ENCODE data around the gene KRT25.

KRT25 gene, protein sequence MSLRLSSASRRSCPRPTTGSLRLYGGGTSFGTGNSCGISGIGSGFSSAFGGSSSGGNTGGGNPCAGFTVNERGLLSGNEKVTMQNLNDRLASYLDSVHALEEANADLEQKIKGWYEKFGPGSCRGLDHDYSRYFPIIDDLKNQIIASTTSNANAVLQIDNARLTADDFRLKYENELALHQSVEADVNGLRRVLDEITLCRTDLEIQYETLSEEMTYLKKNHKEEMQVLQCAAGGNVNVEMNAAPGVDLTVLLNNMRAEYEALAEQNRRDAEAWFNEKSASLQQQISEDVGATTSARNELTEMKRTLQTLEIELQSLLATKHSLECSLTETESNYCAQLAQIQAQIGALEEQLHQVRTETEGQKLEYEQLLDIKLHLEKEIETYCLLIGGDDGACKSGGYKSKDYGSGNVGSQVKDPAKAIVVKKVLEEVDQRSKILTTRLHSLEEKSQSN

DNA sequence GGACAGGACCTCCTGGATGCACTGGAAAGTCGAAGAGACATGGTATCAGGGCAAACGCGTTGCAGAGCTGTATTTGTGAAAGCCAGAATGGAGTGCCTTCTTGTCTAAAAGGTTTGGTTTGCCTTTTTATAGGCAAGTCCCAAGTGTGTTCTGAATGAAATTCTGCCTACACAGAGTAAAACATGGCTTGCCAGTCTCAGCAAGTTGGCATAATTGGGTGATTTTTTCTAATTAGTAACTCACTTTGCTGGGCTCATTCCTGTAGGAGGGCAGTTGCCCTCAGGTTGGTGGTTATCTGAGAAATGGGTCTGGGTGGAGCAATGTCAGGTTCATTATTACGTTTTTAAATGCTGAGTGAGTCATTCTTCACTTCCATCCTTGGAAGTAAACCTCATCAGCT lies at the start of gene KRT25:
Gene KRT25 (minus strand): TSS at position 101 of the 400 bp plus-strand sequence. CDS start 60 bp downstream, at position 41.
- ATAC-seq = no peak

DNA sequence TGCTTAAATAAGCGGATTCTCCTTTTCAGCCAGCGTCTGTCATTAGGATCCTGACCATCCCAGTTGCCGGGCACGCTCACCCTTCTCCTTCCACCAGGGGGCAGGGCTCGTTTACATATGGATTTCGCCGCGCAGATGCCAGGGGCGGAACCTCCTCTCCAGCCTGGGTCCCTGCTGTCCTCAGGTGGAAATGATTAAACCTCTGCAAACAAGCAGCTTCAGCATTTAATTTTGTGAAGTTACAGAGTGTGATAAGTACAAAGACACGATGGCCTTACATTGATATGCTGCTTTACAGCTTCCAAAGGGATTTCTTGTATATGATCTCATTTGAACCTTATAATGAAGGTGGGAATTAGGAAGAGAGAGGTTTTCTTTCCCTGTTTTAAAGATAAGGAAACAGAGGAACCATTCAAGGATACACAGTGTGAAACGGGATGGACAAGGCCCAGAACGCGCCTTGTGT lies 48.5 kb upstream of the KRT25 start:
- ATAC-seq = peak; percentile 82 to 88

DNA sequence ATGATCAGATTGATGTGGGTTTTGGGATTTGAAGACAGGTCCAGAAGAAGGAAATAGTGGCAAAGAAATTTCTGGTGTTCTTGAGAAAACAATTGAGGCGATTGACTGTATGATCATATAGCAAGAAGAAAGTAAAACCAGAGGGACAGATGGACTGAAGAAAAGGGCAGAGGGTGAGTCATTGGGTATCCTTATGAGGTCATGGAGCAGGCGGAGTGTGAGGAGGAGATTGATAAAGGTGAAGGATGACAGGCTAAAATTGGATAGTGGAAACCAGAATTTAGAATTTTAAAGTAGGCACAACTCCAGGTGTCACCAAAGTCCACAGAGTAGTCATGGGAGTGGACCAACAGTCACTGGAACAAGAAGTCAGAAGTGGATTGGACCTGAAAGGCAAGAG lies 46.0 kb upstream of the KRT25 start:
- no peak for ATAC-seq

DNA sequence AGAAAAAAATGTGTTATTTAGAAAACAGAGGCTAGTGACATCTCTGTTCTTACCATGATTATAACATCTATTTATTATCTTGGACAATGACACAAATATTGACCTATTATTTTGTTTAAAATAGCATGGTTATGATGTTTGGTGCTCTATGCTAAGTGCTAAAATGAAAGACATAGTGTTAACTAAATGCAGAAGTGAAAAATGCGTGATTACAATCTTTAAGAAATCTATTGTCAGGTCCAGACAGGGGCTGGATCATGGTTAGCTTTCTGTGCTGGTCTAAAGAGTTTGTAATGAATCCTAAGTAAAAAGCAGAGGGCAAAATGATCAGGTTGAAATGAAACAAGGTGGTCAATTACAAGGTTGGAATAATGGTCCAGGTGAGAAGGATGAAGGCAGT lies 45.2 kb upstream of the KRT25 start:
- ATAC-seq = no peak

DNA sequence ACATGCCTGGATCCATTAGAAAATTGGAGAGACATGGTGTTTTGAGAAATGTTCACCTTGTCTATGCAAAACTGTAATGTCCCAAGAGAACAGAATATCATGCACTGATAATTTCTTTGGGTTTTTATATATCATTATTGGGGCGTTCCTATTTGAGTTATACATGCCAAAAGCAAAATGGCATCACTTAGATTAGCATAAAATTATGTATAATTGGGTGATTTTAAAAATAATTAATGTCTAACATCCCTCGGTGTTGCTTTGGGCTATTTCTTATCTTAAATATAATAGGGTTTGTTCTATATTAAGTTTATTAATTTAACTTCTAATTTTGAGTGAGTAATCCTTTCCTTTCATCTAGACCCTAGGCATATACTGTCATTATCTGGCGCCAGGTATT lies 44.7 kb upstream of the KRT25 start, which contains the start of gene KRT28:
Gene KRT28 (minus strand): TSS at position 101 of the 400 bp plus-strand sequence. CDS start 66 bp downstream, at position 35.
- no peak for ATAC-seq

DNA sequence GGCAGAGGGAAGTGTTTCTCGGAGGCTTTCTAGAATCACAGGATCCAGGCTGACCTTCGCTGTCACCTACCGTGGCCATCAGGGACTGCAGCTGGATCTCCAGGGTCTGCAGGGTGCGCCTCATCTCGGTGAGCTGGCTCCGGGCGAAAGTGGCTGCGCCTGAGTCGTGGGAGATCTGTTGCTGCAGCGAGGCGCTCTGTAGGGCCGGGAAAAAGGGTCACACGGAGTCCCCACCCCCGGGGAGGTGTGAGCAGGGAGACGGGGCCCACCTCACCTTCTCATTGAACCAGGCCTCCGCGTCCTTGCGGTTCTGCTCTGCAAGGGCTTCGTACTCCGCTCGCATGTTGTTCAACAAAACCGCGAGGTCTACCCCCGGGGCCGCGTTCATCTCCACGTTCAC lies 41.7 kb upstream of the KRT25 start:
- ATAC-seq = no peak

DNA sequence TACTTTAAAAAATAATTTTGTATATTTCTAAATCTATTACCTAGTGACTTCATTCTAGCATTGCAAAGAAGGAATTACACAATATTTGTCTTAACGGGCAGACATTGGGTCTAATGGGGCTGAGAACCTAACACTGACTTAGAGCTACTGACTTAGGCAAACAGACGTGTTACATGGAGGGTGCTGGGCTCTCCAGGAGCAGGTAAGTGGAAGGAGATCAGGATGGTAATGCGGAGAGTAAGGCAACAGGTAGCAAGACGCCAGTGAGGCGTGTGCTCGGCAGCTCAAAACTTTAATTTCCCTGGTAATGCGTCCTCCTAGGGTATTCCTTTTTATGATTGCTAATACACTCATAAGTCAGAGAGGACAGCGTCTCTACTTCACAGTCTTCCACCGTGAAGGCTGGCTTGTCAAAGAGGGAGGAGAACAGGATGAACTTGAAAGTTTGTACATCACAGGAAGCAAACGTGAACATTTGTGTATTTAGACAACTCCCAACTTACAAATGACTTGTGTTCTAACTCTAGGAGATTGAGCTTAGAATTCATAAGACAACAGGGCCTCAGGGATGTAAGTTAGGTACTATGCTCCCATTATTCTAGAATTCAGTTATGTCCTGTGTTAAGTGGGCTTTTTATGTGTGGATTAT lies 40.0 kb upstream of the KRT25 start:
- no peak for ATAC-seq

DNA sequence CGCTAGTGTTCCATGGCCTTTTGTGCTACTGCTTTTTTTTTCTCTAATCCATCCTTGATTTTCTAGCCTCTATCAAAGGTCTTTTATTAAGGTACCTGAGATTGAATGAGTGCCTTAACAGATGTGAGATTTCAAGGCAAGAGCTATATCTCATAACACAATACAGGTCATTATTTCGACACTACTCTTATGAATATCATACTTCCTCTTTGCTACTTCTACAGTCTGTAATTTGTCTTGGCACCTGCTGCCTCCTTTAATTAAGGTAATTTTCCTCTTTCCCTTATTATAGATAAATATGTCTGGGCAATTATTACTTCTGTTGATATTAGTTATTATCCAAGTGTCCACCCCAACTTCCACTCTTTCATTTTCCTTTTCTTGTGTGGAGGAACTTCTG lies 39.3 kb upstream of the KRT25 start:
- ATAC-seq = no peak

DNA sequence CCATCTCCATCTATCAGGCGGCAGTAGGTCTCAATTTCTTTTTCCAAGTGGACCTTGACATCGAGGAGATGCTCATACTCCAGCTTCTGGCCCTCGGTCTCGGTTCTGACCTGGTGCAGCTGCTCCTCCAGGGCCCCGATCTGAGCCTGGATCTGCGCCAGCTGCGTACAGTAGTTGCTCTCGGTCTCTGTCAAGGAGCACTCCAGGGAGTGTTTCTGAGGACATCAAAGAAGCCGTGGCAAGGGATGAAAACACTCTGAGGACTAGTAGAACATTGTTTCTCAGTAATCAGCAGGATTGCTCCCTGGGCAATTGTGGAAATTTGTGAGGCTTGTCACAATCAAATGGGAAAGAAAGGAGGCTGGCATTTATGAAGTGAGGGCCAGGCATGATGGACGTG lies 38.7 kb upstream of the KRT25 start:
- no peak for ATAC-seq

DNA sequence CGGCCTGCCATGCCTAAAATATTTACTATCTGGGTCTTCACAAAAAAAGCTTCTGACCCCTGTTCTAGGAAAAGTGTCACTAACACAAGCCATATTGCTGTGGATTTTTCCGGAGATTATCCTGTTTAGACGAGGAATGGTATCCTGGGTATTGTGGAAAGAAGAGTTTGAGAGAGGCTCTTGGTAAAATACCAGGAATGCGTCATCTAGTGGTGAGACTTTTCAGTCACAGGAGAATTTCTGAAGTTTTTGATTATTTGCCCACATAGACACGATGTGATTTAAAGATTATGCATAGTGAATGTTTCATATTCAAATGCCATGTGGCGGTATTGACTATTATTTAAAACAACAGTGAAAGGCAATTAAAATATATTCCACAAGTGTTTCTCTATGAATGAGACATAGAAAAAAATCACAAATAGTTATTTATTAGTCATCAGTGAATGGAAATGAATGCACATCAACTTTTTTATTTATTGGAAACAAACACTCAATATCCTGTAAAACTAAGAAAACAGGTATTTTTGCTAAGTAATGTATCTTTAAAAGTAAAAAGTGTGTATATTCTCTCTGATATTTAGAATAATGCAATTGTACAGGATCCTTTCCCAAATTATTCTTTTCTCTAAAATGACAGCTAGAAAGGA lies 36.8 kb upstream of the KRT25 start:
- no peak for ATAC-seq

DNA sequence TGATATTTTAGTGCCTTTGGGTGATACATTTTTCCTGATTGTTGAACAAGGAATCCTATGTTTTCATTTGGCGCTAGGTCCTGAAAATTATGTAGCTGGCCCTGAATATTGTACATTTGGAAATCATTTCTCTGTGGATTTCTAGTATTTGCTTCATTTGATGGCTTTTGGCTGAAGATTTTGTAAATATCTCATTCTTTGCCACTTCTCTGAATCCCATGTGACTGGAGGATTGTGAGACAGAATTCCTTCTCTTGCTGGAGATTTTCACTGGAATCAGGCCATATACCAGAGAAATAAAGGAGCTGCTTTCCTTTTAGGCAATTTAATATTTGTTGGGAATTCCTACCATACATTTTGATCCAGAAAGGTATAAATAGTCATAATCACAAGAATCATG lies 36.0 kb upstream of the KRT25 start:
- no peak for ATAC-seq

DNA sequence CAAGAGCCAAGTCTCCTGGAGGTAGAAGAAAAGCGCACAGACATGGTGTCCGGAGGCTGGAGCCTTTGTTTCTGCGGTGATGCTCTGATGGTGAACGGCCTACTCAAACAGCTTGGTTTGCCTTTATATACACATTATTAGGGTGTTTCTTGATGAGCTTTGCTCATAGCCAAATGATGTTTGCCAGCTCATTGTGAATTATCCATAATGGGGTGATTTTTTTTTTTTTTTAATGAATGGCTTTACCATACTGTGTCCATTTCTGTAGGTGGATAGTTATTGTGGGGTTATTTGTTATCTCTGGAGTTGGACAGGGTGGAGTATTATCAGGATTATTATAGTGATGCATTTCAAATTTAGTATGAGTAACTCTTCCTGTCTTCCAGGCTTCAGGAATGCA lies 27.3 kb upstream of the KRT25 start, which contains the start of gene KRT27:
Gene KRT27 (minus strand): TSS at position 101 of the 400 bp plus-strand sequence. CDS start 57 bp downstream, at position 44.
- ATAC-seq = no peak

DNA sequence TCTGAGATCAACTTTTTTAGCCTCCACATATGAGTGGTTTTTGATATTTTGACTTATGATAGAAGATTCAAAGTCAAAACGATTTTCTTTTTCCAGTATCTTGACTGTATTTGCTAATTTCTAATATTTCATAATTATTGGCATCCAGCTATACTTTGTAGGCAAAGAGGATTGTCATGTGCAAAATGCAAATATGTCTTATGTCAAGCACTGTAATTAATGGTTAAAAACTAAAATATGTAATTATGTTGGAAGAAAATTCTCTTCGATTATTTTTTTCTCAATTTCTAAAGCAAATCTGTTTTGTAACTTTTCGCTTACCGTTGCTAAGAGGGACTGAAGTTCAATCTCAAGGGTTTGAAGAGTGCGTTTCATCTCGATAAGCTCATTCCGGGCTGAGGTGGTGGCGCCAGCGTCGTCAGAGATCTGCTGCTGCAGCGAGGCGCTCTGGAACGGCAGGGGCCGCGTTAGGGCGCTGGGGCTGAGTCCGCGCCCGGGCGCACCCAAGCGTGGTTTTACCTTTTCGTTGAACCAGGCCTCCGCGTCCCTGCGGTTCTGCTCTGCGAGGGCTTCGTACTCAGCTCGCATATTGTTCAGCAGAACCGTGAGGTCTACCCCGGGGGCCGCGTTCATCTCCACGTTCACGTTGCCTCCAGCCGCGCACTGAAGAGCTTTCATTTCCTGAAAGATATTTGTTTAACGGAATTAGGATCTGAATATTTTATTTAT lies 24.2 kb upstream of the KRT25 start:
- ATAC-seq = peak; percentile 6 to 27

DNA sequence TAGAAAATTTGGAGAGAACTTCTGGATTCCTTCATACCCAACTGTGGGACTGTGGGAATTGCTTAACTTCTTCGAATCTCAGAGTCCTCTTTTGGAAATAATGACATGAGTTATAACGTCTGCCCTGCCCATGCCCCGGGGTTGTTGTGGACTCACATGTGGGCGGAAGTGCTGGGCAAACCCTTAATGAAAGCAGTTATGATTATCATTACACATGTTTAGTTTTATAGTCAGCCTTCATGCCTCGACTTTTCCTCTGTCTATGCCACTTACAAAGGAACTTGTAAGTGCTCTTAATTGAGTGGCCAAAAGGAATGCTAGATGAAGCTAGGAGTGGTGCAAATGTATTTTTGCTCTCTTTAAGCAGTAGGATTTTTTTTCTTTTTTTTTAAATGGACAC lies 23.3 kb upstream of the KRT25 start:
- ATAC-seq = no peak

DNA sequence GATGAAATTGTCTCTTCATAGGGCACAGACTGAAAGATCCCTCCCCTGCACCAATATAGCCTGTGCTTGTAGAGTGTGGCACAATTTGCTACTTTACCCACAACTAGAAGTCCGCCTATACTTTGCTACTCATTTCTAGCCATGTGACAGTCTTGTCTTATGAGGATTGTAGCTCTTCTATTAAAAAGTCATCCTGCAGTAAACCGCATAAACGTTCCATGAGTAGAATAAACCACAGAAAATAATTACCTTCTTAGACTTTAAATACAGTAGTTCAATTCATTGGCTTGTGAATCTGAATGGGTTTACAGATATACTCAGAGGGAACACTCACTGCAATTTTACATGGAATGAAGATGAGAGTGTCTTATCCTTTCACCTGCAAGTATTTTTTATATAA lies 22.8 kb upstream of the KRT25 start:
- no peak for ATAC-seq

DNA sequence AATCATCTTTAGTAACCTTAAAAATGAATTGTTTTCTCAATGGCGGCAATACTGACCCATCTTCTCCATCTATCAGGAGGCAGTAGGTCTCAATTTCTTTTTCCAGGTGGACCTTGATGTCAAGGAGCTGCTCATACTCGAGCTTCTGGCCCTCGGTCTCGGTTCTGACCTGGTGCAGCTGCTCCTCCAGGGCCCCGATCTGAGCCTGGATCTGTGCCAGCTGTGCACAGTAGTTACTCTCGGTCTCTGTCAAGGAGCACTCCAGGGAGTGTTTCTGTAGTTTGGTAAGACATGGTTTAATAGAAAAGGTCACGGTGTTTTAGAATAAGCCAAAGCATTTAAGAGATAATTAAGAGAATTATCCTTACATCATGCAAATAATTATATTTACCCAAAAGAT lies 22.3 kb upstream of the KRT25 start:
- no peak for ATAC-seq

DNA sequence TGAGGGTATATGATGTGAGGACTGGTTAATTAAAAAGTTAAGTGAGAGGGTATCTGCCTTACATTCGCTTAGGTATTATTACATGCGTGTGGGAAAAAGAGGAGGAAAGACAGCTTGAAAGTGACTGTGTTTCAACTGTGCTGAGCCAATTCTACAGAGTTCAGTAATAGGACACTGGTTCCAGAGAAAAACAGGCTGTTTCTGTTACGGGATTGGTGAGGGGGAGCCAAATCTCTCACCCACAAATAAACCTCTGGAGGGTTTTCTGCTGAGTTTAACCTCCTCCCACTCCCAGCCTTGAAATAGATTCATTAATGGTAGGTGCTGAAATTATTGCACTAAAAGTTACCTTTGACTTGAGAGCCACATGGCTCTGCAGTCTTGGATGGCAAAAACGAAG lies 20.8 kb upstream of the KRT25 start:
- no peak for ATAC-seq

DNA sequence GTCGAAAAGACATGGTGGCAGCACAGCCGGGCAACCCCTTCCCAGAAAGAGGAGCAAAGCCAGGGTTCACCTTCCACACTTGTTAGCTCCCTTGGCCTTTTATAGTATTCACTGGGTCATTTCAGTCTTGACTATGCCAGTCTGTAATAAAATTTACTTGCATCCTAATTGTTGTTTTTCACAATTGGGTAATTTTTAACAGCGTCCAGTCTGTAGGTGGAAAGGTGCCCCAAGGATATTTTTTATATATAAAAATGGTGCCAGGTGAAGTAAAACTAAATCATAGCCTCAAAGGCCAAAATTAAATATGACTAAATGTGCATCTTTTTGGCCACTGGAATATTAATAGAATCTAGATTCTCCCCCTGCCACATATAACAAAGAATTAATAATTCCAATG lies 17.0 kb upstream of the KRT25 start, which contains the start of gene KRT26:
Gene KRT26 (minus strand): TSS at position 101 of the 400 bp plus-strand sequence. CDS start 88 bp downstream, at position 13.
- no peak for ATAC-seq

DNA sequence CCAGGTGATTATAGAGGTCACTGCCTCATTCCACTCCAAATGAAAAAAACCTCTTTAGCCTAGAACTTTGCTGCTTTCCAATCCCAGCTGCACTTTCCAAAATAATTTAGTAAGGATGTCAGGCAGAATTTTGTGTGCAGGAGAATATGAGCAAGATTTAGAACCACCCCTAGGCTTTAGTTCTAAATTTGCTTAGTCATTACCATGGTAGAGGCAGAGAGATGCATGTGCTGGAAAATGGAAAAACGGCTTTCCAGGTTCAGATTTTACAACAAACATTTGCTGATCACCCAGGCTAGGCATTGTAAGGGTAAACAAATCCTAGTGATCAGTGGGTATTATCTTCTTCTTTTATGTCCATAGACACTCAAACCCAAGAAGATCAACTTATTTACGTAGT lies 10.5 kb upstream of the KRT25 start:
- ATAC-seq = no peak

DNA sequence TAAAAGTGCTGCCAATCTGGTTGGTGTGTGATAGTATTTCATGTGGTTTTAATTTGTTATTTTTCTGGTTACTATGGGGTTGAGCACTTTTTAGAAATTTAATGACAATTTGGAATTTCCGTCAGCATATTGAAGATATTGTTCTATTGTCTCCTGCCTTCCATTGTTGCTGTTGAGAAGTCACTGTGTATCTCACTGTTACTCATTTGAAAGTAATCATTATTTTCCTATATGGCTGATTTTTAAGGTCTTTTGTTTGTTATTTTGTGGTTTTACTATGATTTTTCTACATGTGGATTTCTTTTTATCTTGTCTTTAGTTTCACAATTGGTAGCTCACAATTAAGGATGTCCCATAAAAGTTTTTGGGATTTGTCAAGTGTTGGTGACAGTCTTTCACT lies 8.6 kb upstream of the KRT25 start:
- ATAC-seq = no peak

DNA sequence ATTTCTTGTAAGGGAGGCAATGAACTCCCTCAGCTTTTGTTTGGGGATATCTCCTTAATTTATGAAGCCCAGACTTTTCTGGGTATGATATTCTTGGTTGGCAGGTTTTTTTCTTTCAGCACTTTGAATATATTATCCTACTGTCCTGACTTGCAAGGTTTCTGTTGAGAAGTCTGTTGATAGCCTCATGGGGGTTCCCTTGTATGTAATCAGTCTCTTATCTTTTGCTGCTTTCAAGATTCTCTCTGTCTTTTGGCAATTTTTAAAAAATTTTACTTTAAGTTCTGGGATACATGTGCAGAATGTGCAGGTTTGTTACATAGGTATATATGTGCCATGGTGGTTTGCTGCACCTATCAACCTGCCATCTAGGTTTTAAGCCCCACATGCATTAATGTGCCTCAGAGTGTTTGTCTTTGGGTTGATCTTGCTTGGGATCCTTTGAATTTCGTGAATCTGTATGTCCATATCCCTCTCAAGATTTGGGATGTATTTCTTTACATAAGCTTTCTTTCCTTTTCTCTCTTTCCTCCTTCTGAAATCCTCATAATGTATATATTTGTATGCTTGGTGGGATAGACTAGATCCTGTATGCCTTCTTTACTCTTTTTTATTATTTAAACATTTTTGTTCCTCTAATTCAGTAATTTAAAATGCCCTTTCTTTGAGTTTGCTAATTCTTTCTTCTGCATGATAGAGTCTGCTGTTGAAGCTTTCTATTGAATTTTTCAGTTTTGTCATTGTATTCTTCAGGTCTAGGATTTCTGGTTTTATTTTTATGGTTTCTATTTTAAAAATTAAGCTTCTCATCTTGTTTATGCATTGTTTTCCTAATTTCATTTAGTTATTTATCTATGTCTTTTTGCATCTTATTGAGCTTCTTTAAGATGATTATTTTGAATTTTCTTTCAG lies 5.2 kb upstream of the KRT25 start:
- ATAC-seq = no peak
